HG03575 (cell line): ENCODE measurements around the gene RPP40.
A peak's percentile ranks its signal among the peaks of the same experiment; 100 is the strongest.
"Not testable (repeated sequence)": the region's sequence is repeated elsewhere in the genome, so short reads cannot be mapped to it uniquely, and the experiment has no call there.

Experiments
- ATAC-seq: cut with Tn5 transposase; IDR thresholded peaks from one replicate; pipeline ENCODE4 v1.9.1; 2021; ENCODE audit not compliant: unreplicated experiment, insufficient number of reproducible peaks, low FRiP score; ENCODE audit errors: extremely low read depth

RPP40 gene

GRCh38 chr6:5003604-5004372 lies at the start of gene RPP40:
Gene RPP40, minus strand, starts transcription at chr6:5004037. Its CDS starts 35 bp downstream, at chr6:5004002.
- peak; percentile 81 for ATAC-seq

- no peak for ATAC-seq
Observed at GRCh38 chr6:5053038-5053437, 49.2 kb upstream of the RPP40 start.

GRCh38 chr6:5051394-5051793 lies 47.6 kb upstream of the RPP40 start:
- no peak for ATAC-seq

- ATAC-seq: no peak
Observed at GRCh38 chr6:5050009-5050408, 46.2 kb upstream of the RPP40 start.

- no peak for ATAC-seq
Observed at GRCh38 chr6:5046430-5046829, 42.6 kb upstream of the RPP40 start.

GRCh38 chr6:5045416-5045815 lies 41.6 kb upstream of the RPP40 start:
- ATAC-seq: no peak

- ATAC-seq: no peak
Observed at GRCh38 chr6:5044866-5045265, 41.0 kb upstream of the RPP40 start.

- ATAC-seq: no peak
Observed at GRCh38 chr6:5042436-5042835, 38.6 kb upstream of the RPP40 start.

- no peak for ATAC-seq
Observed at GRCh38 chr6:5041955-5042354, 38.1 kb upstream of the RPP40 start.

- no peak for ATAC-seq
Observed at GRCh38 chr6:5036269-5036668, 32.4 kb upstream of the RPP40 start.

GRCh38 chr6:5034736-5035135 lies 30.9 kb upstream of the RPP40 start:
- ATAC-seq: no peak

GRCh38 chr6:5034328-5034727 lies 30.5 kb upstream of the RPP40 start:
- no peak for ATAC-seq

GRCh38 chr6:5033214-5033904 lies 29.5 kb upstream of the RPP40 start:
- ATAC-seq: not testable (repeated sequence)

GRCh38 chr6:5032706-5033105 lies 28.9 kb upstream of the RPP40 start:
- ATAC-seq: not testable (repeated sequence)

GRCh38 chr6:5031150-5031549 lies 27.3 kb upstream of the RPP40 start:
- no peak for ATAC-seq

- no peak for ATAC-seq
Observed at GRCh38 chr6:5030596-5031136, 26.8 kb upstream of the RPP40 start.

GRCh38 chr6:5029609-5030008 lies 25.8 kb upstream of the RPP40 start:
- ATAC-seq: no peak

- ATAC-seq: no peak
Observed at GRCh38 chr6:5028921-5029320, 25.1 kb upstream of the RPP40 start.

GRCh38 chr6:5028301-5028700 lies 24.5 kb upstream of the RPP40 start:
- ATAC-seq: no peak
